ENCODE results near the gene TKFC.
A peak's percentile ranks its signal among the peaks of the same experiment; 100 is the strongest.

Gene TKFC

GRCh38 chr11:61356706-61357105 is 23.7 kb downstream of the TKFC start:
- Histone ChIP-seq H3K36me3 (ENCODE audit: control insufficient read depth, insufficient read depth, low read length) (peaks cover 4% of the 10 kb centered on the region; the same call in 1 of the 2 replicates), H3K9me3 (ENCODE audit: control insufficient read depth, insufficient read depth, low read length) (no peaks in the 10 kb centered on the region), H3K27ac (ENCODE audit: low read length) (no peak overlapping the region), H3K27me3 (ENCODE audit: control insufficient read depth, insufficient read depth, low read length) (no peaks in the 10 kb centered on the region), H3K4me3 (ENCODE audit: low read length) (no peak overlapping the region), H3K4me1 (ENCODE audit: control insufficient read depth, insufficient read depth, low read length) (no peaks in the 10 kb centered on the region)
- DNase-seq (ENCODE audit: low read depth, low spot score), result no peak
- WGBS (ENCODE audit: insufficient coverage, insufficient read length), result no CpG with 5 or more reads among the region's 4 CpGs

GRCh38 chr11:61357233-61357893 is 24.3 kb downstream of the TKFC start:
- Histone ChIP-seq H3K27me3 (ENCODE audit: control insufficient read depth, insufficient read depth, low read length) (no peaks in the 10 kb centered on the region), H3K27ac (ENCODE audit: low read length) (no peak overlapping the region), H3K9me3 (ENCODE audit: control insufficient read depth, insufficient read depth, low read length) (no peaks in the 10 kb centered on the region), H3K4me3 (ENCODE audit: low read length) (no peak overlapping the region), H3K36me3 (ENCODE audit: control insufficient read depth, insufficient read depth, low read length) (peaks cover 4% of the 10 kb centered on the region; the same call in 1 of the 2 replicates), H3K4me1 (ENCODE audit: control insufficient read depth, insufficient read depth, low read length) (no peaks in the 10 kb centered on the region)
- DNase-seq (ENCODE audit: low read depth, low spot score), result no peak
- no CpG with 5 or more reads among the region's 9 CpGs for WGBS (ENCODE audit: insufficient coverage, insufficient read length)

GRCh38 chr11:61357894-61358239 is 24.8 kb downstream of the TKFC start:
- DNase-seq (ENCODE audit: low read depth, low spot score), result no peak
- no CpG with 5 or more reads among the region's 6 CpGs for WGBS (ENCODE audit: insufficient coverage, insufficient read length)
- no peaks in the 10 kb centered on the region for H3K9me3 ChIP-seq (ENCODE audit: control insufficient read depth, insufficient read depth, low read length)
- H3K4me3 ChIP-seq (ENCODE audit: low read length), result no peak overlapping the region
- H3K27me3 ChIP-seq (ENCODE audit: control insufficient read depth, insufficient read depth, low read length), result no peaks in the 10 kb centered on the region
- H3K27ac ChIP-seq (ENCODE audit: low read length), result no peak overlapping the region
- H3K4me1 ChIP-seq (ENCODE audit: control insufficient read depth, insufficient read depth, low read length), result no peaks in the 10 kb centered on the region
- H3K36me3 ChIP-seq (ENCODE audit: control insufficient read depth, insufficient read depth, low read length), result peaks cover 3% of the 10 kb centered on the region; the same call in 1 of the 2 replicates

GRCh38 chr11:61358566-61358965 is 25.5 kb downstream of the TKFC start:
- no CpG with 5 or more reads among the region's 11 CpGs for WGBS (ENCODE audit: insufficient coverage, insufficient read length)
- H3K27ac ChIP-seq (ENCODE audit: low read length), result no peak overlapping the region

GRCh38 chr11:61359516-61359915 is 26.5 kb downstream of the TKFC start:
- Histone ChIP-seq H3K9me3 (ENCODE audit: control insufficient read depth, insufficient read depth, low read length) (no peaks in the 10 kb centered on the region), H3K27me3 (ENCODE audit: control insufficient read depth, insufficient read depth, low read length) (no peaks in the 10 kb centered on the region), H3K4me3 (ENCODE audit: low read length) (no peak overlapping the region), H3K27ac (ENCODE audit: low read length) (no peak overlapping the region), H3K36me3 (ENCODE audit: control insufficient read depth, insufficient read depth, low read length) (peaks cover 4% of the 10 kb centered on the region; the same call in 1 of the 2 replicates), H3K4me1 (ENCODE audit: control insufficient read depth, insufficient read depth, low read length) (no peaks in the 10 kb centered on the region)
- no CpG with 5 or more reads among the region's 6 CpGs for WGBS (ENCODE audit: insufficient coverage, insufficient read length)
- DNase-seq (ENCODE audit: low read depth, low spot score), result no peak

More at GRCh38 chr11:61358566-61358965, 25.5 kb downstream of the TKFC start:
- no peaks in the 10 kb centered on the region for H3K36me3 ChIP-seq (ENCODE audit: control insufficient read depth, insufficient read depth, low read length)
- no peaks in the 10 kb centered on the region for H3K27me3 ChIP-seq (ENCODE audit: control insufficient read depth, insufficient read depth, low read length)
- H3K4me3 ChIP-seq (ENCODE audit: low read length), result no peak overlapping the region
- DNase-seq (ENCODE audit: low read depth, low spot score), result no peak
- H3K4me1 ChIP-seq (ENCODE audit: control insufficient read depth, insufficient read depth, low read length), result no peaks in the 10 kb centered on the region
- H3K9me3 ChIP-seq (ENCODE audit: control insufficient read depth, insufficient read depth, low read length), result no peaks in the 10 kb centered on the region

GRCh38 chr11:61361237-61361740 is 28.3 kb downstream of the TKFC start:
- H3K36me3 ChIP-seq (ENCODE audit: control insufficient read depth, insufficient read depth, low read length), result peaks cover 9% of the 10 kb centered on the region; the same call in 1 of the 2 replicates
- H3K27me3 ChIP-seq (ENCODE audit: control insufficient read depth, insufficient read depth, low read length), result no peaks in the 10 kb centered on the region
- H3K9me3 ChIP-seq (ENCODE audit: control insufficient read depth, insufficient read depth, low read length), result no peaks in the 10 kb centered on the region
- no CpG with 5 or more reads among the region's 22 CpGs for WGBS (ENCODE audit: insufficient coverage, insufficient read length)
- H3K4me1 ChIP-seq (ENCODE audit: control insufficient read depth, insufficient read depth, low read length), result no peaks in the 10 kb centered on the region
- H3K4me3 ChIP-seq (ENCODE audit: low read length), result peak overlapping the region; percentile 51
- DNase-seq (ENCODE audit: low read depth, low spot score), result no peak
- no peak overlapping the region for H3K27ac ChIP-seq (ENCODE audit: low read length)

- Histone ChIP-seq H3K4me1 (ENCODE audit: control insufficient read depth, insufficient read depth, low read length) (no peaks in the 10 kb centered on the region), H3K27me3 (ENCODE audit: control insufficient read depth, insufficient read depth, low read length) (no peaks in the 10 kb centered on the region), H3K27ac (ENCODE audit: low read length) (no peak within 1 kb of the TSS), H3K9me3 (ENCODE audit: control insufficient read depth, insufficient read depth, low read length) (no peaks in the 10 kb centered on the region), H3K36me3 (ENCODE audit: control insufficient read depth, insufficient read depth, low read length) (peaks cover 13% of the 10 kb centered on the region; the same call in 1 of the 2 replicates), H3K4me3 (ENCODE audit: low read length) (peak within 1 kb of the TSS; percentile 51)
- WGBS (ENCODE audit: insufficient coverage, insufficient read length), result no CpG with 5 or more reads among the region's 63 CpGs
- peak; percentile 57 for DNase-seq (ENCODE audit: low read depth, low spot score)
Observed at GRCh38 chr11:61361741-61362541, 28.9 kb downstream of the TKFC start, which contains the start of the genes CYB561A3 and TMEM138. Gene CYB561A3, minus strand, starts transcription at chr11:61361882. Its CDS starts 5,169 bp downstream, at chr11:61356713. Gene TMEM138, plus strand, starts transcription at chr11:61362374. Its CDS starts 2,017 bp downstream, at chr11:61364391.

- no CpG with 5 or more reads among the region's 12 CpGs for WGBS (ENCODE audit: insufficient coverage, insufficient read length)
- no peaks in the 10 kb centered on the region for H3K9me3 ChIP-seq (ENCODE audit: control insufficient read depth, insufficient read depth, low read length)
- peaks cover 13% of the 10 kb centered on the region; the same call in 1 of the 2 replicates for H3K36me3 ChIP-seq (ENCODE audit: control insufficient read depth, insufficient read depth, low read length)
- H3K4me3 ChIP-seq (ENCODE audit: low read length), result peak overlapping the region; percentile 51
- no peaks in the 10 kb centered on the region for H3K27me3 ChIP-seq (ENCODE audit: control insufficient read depth, insufficient read depth, low read length)
- no peak overlapping the region for H3K27ac ChIP-seq (ENCODE audit: low read length)
- DNase-seq (ENCODE audit: low read depth, low spot score), result no peak
- no peaks in the 10 kb centered on the region for H3K4me1 ChIP-seq (ENCODE audit: control insufficient read depth, insufficient read depth, low read length)
Observed at GRCh38 chr11:61362542-61362875, 29.5 kb downstream of the TKFC start.

GRCh38 chr11:61364012-61364675 is 31.1 kb downstream of the TKFC start:
- H3K4me3 ChIP-seq (ENCODE audit: low read length), result no peak overlapping the region
- peaks cover 23% of the 10 kb centered on the region; the same call in 1 of the 2 replicates for H3K36me3 ChIP-seq (ENCODE audit: control insufficient read depth, insufficient read depth, low read length)
- WGBS (ENCODE audit: insufficient coverage, insufficient read length), result no CpG with 5 or more reads among the region's 5 CpGs

GRCh38 chr11:61367406-61367805 is 34.4 kb downstream of the TKFC start:
- Histone ChIP-seq H3K36me3 (ENCODE audit: control insufficient read depth, insufficient read depth, low read length) (peaks cover 25% of the 10 kb centered on the region; the same call in 1 of the 2 replicates), H3K4me1 (ENCODE audit: control insufficient read depth, insufficient read depth, low read length) (no peaks in the 10 kb centered on the region)
- no CpG with 5 or more reads among the region's 6 CpGs for WGBS (ENCODE audit: insufficient coverage, insufficient read length)

More at GRCh38 chr11:61364012-61364675, 31.1 kb downstream of the TKFC start:
- no peak for DNase-seq (ENCODE audit: low read depth, low spot score)
- Histone ChIP-seq H3K27me3 (ENCODE audit: control insufficient read depth, insufficient read depth, low read length) (no peaks in the 10 kb centered on the region), H3K4me1 (ENCODE audit: control insufficient read depth, insufficient read depth, low read length) (no peaks in the 10 kb centered on the region), H3K9me3 (ENCODE audit: control insufficient read depth, insufficient read depth, low read length) (no peaks in the 10 kb centered on the region), H3K27ac (ENCODE audit: low read length) (no peak overlapping the region)

More at GRCh38 chr11:61367406-61367805, 34.4 kb downstream of the TKFC start:
- no peaks in the 10 kb centered on the region for H3K27me3 ChIP-seq (ENCODE audit: control insufficient read depth, insufficient read depth, low read length)
- no peak overlapping the region for H3K27ac ChIP-seq (ENCODE audit: low read length)
- no peak overlapping the region for H3K4me3 ChIP-seq (ENCODE audit: low read length)
- H3K9me3 ChIP-seq (ENCODE audit: control insufficient read depth, insufficient read depth, low read length), result no peaks in the 10 kb centered on the region
- no peak for DNase-seq (ENCODE audit: low read depth, low spot score)
